TTC549 (cell line): ENCODE data around the gene STK24.
"Not testable (repeated sequence)": the region's sequence is repeated elsewhere in the genome, so short reads cannot be mapped to it uniquely, and the experiment has no call there.

Experiments
- FAIRE-seq: peaks from 2 replicates; lab custom pipeline; 2012; peaks lifted over from hg19 to GRCh38; lab: Jason Lieb, UNC

Gene STK24

GRCh38 chr13:98576963-98577835 is at the start of gene STK24:
Gene STK24 (minus strand): TSS chr13:98577107. CDS start chr13:98576786, 321 bp downstream.
- no peak for FAIRE-seq

- FAIRE-seq: no peak
These were observed 49.5 kb upstream of the STK24 start for GRCh38 chr13:98626298-98626935.

- not testable (repeated sequence) for FAIRE-seq
These were observed 47.7 kb upstream of the STK24 start for GRCh38 chr13:98624589-98624988.

- no peak for FAIRE-seq
These were observed 46.0 kb upstream of the STK24 start for GRCh38 chr13:98622931-98623331.

GRCh38 chr13:98619556-98619955 is 42.6 kb upstream of the STK24 start:
- FAIRE-seq: no peak

- not testable (repeated sequence) for FAIRE-seq
These were observed 38.7 kb upstream of the STK24 start for GRCh38 chr13:98615595-98615994.

- FAIRE-seq: no peak
These were observed 36.7 kb upstream of the STK24 start for GRCh38 chr13:98613591-98613990.

GRCh38 chr13:98609756-98610155 is 32.8 kb upstream of the STK24 start:
- FAIRE-seq: no peak

- no peak for FAIRE-seq
These were observed 29.4 kb upstream of the STK24 start for GRCh38 chr13:98606296-98606695.

- no peak for FAIRE-seq
These were observed 22.8 kb upstream of the STK24 start for GRCh38 chr13:98599502-98600328.

- no peak for FAIRE-seq
These were observed 21.1 kb upstream of the STK24 start for GRCh38 chr13:98598043-98598442.

GRCh38 chr13:98595134-98595533 is 18.2 kb upstream of the STK24 start:
- FAIRE-seq: no peak

- FAIRE-seq: no peak
These were observed 15.4 kb upstream of the STK24 start for GRCh38 chr13:98592362-98592732.

GRCh38 chr13:98591721-98592361 is 14.9 kb upstream of the STK24 start:
- no peak for FAIRE-seq

- not testable (repeated sequence) for FAIRE-seq
These were observed 13.6 kb upstream of the STK24 start for GRCh38 chr13:98590471-98590870.

GRCh38 chr13:98589516-98589915 is 12.6 kb upstream of the STK24 start:
- not testable (repeated sequence) for FAIRE-seq

- FAIRE-seq: no peak
These were observed 9.8 kb upstream of the STK24 start for GRCh38 chr13:98586400-98587345.

- no peak for FAIRE-seq
These were observed 9.0 kb upstream of the STK24 start for GRCh38 chr13:98585946-98586345.

- FAIRE-seq: no peak
These were observed 8.5 kb upstream of the STK24 start for GRCh38 chr13:98585398-98585754.

- no peak for FAIRE-seq
These were observed 7.9 kb upstream of the STK24 start for GRCh38 chr13:98584668-98585397.
